Smooth muscle cell of trachea (primary cell): Measurements from ENCODE around the gene COX7C. TPM values are rescaled to one million over a fixed set of nuclear protein-coding genes. Genes with fewer than 3 reads are reported as not detected.

Experiments used
- total RNA-seq: library from RNA; depleted of rRNA; stranded (reverse); fragments of >200 nt; gene quantifications from 2 replicates; pipeline ENCODE4 v1.2.1, GENCODE V29; 2014

Gene COX7C, protein sequence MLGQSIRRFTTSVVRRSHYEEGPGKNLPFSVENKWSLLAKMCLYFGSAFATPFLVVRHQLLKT
- 132 and 256 TPM in 2 replicates for total RNA-seq

DNA sequence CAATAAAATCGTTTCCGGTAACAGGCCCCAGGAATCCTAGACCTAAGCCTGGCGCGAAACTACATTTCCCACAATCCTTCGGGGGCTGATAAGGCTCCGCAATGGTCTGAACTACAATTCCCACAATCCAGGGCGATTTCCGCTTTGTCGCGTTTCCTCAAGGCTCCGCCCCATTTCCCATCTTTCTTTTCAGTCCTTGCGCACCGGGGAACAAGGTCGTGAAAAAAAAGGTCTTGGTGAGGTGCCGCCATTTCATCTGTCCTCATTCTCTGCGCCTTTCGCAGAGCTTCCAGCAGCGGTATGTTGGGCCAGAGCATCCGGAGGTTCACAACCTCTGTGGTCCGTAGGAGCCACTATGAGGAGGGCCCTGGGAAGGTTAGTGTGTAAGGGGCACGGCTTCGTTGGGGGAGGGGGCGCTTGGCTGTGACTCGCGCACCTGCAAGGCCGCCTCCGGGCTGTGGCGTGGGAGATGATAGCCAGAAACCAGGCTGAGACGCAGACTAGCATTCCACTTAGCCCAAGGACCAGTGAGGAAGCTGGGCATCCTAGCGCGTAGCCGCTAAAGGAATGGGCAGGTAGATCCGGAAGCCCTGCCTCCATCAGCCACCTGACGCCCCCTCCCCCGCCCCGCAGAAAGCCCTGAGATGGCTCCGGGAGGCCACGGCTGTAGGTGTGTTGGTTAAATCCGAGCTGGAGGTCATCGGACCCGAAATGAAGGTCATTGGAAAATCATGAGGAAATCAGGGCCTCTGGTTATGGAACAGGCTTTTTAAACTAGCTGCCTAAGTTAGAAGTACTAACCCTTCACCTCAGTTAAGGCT is at the start of gene COX7C:
Gene COX7C, plus strand, starts transcription at position 186 of the 821 bp plus-strand sequence. Its CDS starts 115 bp downstream, at position 301.

